Measurements from ENCODE around the gene ZNF384. TPM values are rescaled to one million over a fixed set of nuclear protein-coding genes. Genes with fewer than 3 reads are reported as not detected.

Gene ZNF384
- total RNA-seq, 1 donor from 2014 or later, result 8.5 TPM

DNA sequence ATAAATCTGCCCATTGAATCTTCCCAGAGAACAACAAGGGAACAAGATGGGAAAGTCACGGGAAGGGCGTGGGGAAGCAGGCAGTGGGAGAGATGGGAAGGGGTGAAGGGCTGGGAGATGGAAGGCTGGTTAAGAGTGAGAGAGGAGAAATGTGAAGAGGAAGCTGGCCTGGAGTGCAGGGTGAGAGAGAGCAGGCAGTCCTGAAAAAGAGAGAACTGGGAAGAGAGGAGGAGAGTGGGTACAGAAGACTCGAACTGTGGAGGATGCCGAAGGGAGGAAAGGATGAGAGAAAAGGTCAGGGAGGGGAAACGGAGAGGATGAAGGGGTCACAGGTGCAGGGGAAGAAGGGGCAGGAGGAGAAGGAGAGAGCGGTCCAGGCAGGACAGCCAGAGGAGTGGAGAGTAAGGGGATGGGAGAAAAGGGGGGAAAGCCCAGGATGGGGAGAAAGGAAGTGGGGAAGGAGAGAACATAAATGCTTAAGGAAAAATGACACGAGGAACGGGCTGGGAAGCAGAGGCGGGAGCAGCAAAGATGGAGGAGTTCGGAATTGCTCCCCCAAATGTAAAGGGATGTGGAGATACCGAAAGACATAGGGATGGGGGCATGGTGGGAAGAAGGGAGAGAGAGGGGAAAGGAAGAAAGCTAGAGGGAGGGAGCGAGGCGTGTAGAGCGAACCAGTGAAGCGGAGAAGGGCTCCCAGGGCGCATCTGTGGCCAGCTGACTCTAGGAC lies 10.2 kb upstream of the ZNF384 start:
- DNase-seq (ENCODE audit: low read depth in 2 of 2), result no peak

- DNase-seq (ENCODE audit: low read depth in 2 of 2), result no peak
Measured at GRCh38 chr12:6698352-6699046, 9.3 kb upstream of the ZNF384 start.

- DNase-seq (ENCODE audit: low read depth in 2 of 2), result peak; percentile 54 to 73
Measured at GRCh38 chr12:6697584-6698351, 8.6 kb upstream of the ZNF384 start.

DNA sequence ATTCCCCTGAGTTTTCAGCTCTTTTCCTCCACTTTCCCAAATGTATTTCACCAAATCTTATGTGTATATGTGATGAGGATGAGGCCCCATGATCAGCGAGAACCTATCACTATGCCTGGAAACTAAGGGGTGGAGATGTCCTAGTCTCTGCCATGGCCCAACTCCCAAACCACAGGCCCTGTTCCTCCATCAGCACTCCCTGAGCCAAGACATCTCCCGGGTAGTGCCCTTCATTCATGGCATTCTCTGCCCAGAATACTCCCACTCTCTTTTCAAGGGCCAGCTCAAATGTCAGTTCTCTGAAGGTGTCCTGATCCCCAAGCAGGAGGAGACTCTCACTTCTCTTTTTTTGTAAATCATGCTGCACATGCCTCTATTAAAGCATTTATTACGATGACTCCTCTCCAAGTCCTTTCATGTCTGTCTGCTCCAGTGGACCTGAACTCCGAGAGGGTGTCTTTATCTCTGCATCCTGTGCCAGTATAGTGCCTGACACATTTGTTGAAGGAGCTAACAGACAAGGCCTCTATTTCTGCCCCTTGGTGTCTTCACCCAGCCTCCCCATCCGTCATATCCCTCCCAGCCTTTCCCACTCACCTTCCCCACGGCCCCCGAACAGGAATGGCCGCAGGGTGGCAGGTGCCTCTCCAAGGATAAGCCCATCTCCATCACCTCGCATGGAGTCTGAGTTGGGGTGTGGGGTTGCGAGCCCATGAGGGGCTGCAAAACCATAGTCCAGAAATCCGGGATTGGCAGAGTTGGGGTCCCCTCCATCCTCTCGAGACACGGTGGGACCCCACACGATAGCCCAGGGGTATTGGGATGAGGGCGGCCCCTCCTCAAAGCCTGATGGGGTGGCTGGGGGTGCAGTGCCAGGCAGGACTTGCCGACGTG lies 7.8 kb upstream of the ZNF384 start:
- no peak for DNase-seq (ENCODE audit: low read depth in 2 of 2)

GRCh38 chr12:6695313-6696045 lies 6.3 kb upstream of the ZNF384 start:
- no peak for DNase-seq (ENCODE audit: low read depth in 2 of 2)

DNA sequence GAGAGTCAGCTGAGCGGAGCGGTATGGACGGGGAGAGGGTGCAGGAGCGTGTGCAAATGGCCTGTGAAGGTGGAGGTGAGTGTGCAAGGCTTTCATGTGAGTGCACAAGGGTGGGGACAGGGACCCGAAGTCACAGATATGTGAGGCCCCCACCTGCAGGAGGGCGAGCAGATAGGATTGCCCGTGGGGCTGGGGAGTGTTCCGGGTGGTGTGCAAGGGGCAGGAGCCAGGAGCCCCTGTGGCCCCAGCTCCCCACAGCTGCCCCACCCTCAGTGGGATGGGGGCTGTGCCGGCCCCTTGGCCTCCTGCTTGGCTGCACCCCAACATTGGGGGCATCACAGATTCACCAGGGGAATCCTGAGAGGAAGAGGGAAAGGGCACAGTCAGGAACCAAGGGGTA lies 5.5 kb upstream of the ZNF384 start:
- no peak for DNase-seq (ENCODE audit: low read depth in 2 of 2)

DNA sequence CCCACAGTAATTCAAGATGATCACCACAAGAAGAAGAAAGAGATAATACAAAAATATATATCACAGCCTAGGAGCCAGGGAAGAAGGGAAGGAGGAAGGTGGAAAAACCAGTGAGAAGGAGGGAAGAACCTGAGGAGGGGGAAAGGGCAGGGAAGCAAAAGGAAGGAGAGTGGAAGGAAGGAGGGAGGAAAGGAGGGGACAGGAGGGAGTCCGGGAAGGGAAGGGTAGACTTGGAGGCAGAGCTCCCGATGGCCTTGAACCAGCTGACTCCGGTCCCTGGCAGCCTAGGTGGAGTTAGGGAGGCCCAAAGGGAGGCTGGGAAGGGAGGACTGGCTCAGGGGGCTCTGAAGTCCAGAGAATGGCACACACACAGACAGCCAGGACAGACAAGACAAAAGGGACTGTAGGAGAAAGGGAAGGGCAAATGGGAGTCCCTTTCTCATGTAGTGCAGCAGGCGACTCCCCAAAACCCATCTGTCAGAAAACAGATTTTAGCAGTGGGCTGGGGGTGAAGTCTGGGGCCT lies 4.7 kb upstream of the ZNF384 start:
- DNase-seq (ENCODE audit: low read depth in 2 of 2), result no peak

DNA sequence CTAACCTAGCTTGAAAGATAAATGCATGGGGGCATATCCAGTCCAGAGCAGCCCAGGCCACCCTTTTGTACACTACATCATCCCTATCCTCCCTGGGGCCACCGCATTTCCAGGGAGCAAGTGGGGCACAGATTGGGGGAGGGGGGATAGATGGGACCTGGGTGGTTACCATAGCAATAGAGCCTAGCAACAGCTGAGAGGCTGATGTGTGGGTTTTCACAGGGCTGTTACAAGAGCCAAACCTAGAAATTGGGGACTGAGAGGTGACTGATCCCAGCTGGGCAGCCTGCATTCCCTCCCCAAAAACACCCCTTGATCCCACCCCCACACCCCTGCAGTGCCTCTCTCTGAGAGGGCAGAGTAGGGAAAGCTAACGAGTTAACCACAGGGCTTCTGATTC lies 3.7 kb upstream of the ZNF384 start:
- no peak for DNase-seq (ENCODE audit: low read depth in 2 of 2)

DNA sequence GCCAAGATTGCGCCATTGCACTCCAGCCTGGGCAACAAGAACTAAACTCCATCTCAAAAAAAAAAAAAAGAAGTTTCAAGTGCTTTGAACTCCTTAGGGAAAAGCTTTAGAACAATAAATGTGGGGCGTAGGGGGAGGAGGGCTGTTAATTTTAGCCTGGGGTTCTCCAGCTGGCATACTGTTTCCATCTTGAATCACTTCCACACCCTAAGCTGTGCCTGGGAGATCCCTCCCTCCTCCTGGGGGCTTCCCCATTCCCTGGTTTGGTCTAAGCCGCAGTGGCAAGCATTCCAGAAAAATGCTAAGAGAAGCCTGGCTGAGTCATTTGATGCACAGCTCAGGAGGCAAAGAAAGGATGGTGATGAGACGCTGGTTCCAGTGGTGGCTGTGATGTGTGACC lies 2.3 kb upstream of the ZNF384 start:
- no peak for DNase-seq (ENCODE audit: low read depth in 2 of 2)

GRCh38 chr12:6688543-6688998 lies 604 bp downstream of the ZNF384 start:
- DNase-seq (ENCODE audit: low read depth in 2 of 2), result no peak

DNA sequence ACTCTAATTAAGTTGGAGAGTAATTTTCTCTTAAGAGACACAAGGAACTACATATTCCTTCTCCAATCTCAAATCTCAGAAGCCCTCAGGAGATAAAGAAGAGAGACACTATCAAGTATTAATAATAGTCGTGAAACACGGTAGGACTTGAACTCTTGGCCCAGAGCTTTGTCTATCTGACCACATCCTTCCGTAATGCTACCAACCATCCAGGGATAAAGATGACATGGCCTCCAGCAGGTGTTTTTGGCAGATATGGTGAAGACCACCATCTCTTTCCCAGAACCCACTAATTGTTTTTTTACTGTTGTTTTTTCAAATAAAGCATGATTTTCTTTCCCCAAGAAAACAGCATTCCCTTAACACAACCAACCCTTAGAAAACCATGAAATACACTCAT lies 3.4 kb downstream of the ZNF384 start:
- no peak for DNase-seq (ENCODE audit: low read depth in 2 of 2)

DNA sequence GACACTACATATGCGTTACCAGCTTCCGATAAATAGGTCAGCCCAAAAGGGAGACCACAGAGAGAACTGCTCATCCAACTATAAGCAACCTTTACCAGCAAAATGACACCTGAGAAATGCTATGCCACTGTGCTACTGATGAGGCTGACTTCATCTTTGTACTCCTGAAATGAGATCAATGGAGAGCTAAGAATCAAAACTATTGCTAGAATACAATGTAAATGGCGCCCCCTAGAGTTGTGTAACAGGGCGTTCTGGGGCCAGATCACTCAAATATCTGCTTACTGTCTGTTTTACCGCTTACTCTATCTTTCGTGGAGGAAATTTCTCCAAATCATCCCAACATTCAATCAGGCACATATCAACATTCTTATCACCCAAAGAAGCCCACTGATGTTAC lies 4.6 kb downstream of the ZNF384 start:
- DNase-seq (ENCODE audit: low read depth in 2 of 2), result peak; percentile 48 to 58

GRCh38 chr12:6676962-6677361 lies 12.2 kb downstream of the ZNF384 start:
- DNase-seq (ENCODE audit: low read depth in 2 of 2), result no peak

DNA sequence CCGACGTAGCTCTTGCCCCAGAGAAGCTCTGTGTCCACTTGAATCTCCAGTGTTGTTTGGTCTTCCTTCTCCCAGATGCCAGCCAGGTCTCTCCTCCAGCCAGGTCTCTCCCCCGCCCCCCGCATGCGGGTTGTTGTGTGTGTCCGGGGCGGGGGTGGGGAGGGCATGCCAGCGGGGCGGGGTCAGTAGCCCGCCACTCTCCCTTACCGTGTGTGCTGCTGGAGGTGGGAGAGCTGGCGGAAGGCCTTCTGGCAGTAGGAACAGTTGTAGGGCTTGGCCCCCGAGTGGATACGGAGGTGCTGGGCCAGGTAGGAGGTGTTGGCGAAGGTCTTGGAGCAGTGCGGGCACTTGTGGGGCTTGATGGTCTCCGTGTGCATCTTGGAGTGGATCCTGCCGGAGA lies 17.0 kb downstream of the ZNF384 start:
- DNase-seq (ENCODE audit: low read depth in 2 of 2), result no peak

- DNase-seq (ENCODE audit: low read depth in 2 of 2), result peak in 1 of 2 donors; percentile 9
Measured at GRCh38 chr12:6667559-6668210, 21.5 kb downstream of the ZNF384 start.

DNA sequence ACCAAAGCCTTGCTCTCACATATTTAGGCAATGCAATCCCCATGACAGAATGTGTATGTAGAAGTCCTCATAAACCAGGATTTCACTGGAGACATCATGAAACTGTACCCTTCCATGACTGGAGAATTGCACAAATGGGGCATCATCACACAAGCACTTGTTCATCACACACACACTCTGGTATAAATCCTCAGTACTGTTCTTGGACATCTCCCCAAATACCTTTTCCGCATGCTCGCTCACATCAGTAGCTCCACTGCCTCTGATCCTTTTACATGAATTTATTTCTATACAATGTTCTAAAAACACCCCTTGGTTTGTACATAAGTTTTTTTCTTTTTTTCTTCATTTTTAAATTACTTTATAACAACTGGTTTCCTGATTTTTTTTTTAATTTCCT lies 23.0 kb downstream of the ZNF384 start:
- DNase-seq (ENCODE audit: low read depth in 2 of 2), result no peak

DNA sequence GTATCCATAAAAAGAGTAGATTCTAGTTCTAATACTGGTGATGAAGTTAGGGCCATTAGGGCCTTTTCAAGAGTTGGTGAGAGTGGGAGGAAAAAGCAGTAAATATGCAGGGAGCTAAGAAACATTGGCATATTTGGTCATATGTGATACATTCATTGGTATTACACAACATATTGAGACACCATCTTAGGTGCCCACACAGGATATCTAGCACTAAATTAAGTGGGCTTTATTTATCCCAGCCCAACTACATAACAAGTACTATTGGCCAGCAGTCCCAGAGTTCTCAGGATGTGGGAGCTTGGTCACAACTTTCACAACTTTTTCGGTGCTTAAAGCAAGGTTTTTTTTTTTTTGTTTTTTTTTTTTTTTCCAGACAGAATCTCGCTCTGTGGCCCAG lies 24.3 kb downstream of the ZNF384 start:
- no peak for DNase-seq (ENCODE audit: low read depth in 2 of 2)

- DNase-seq (ENCODE audit: low read depth in 2 of 2), result peak; percentile 100
Measured at GRCh38 chr12:6662906-6663742, 26.1 kb downstream of the ZNF384 start, which contains the start of gene ING4. Gene ING4 (minus strand): TSS chr12:6663119. CDS start chr12:6663101, 18 bp downstream.

DNA sequence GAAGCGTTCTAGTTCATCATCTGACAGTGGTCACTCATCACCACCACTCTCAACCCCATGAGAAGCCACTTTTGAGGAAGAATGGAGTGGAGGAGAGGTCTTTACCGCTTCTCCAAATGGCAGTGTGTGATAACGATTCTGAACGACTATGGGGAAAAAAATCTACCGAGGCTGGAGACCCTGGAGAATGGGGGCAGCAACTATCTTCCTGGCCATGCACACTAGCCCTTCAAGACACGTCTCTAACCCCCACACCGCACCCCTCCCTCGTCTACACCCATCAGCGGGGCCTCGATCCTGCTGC lies 26.6 kb downstream of the ZNF384 start:
- peak in 1 of 2 donors; percentile 8 for DNase-seq (ENCODE audit: low read depth in 2 of 2)

All from lung microvascular endothelial cell (primary cell).